ENCODE data around the gene MACROH2A1.

Gene MACROH2A1

DNA sequence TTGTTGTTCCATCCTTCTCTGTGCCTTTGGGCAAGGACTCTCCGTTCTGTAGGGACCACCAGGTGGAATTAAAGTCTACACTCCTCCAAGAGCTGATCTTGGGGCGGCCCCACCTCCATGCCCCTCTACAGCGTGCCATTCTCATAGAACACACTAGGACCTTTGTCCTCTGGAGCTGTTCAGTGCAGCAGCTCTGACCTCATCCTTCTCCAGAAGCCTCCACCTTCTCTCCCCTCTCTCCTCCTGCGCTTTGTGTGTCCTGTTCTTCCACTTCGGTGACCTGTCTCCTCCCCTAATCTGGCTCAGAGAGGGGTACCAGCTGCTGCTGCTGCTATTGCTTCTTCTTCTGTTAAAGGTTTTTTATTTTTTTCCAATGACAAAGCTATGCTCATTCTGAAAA, 1.8 kb upstream of the MACROH2A1 start (continued):
- TF ChIP-seq, protein P1, sequence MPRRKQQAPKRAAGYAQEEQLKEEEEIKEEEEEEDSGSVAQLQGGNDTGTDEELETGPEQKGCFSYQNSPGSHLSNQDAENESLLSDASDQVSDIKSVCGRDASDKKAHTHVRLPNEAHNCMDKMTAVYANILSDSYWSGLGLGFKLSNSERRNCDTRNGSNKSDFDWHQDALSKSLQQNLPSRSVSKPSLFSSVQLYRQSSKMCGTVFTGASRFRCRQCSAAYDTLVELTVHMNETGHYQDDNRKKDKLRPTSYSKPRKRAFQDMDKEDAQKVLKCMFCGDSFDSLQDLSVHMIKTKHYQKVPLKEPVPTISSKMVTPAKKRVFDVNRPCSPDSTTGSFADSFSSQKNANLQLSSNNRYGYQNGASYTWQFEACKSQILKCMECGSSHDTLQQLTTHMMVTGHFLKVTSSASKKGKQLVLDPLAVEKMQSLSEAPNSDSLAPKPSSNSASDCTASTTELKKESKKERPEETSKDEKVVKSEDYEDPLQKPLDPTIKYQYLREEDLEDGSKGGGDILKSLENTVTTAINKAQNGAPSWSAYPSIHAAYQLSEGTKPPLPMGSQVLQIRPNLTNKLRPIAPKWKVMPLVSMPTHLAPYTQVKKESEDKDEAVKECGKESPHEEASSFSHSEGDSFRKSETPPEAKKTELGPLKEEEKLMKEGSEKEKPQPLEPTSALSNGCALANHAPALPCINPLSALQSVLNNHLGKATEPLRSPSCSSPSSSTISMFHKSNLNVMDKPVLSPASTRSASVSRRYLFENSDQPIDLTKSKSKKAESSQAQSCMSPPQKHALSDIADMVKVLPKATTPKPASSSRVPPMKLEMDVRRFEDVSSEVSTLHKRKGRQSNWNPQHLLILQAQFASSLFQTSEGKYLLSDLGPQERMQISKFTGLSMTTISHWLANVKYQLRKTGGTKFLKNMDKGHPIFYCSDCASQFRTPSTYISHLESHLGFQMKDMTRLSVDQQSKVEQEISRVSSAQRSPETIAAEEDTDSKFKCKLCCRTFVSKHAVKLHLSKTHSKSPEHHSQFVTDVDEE (CRISPR knock-in tag; IDR thresholded peaks at IDR 0.05) = no peak
- TF ChIP-seq RARB (CRISPR knock-in tag; IDR thresholded peaks at IDR 0.05) = no peak
- TF ChIP-seq, protein P2, sequence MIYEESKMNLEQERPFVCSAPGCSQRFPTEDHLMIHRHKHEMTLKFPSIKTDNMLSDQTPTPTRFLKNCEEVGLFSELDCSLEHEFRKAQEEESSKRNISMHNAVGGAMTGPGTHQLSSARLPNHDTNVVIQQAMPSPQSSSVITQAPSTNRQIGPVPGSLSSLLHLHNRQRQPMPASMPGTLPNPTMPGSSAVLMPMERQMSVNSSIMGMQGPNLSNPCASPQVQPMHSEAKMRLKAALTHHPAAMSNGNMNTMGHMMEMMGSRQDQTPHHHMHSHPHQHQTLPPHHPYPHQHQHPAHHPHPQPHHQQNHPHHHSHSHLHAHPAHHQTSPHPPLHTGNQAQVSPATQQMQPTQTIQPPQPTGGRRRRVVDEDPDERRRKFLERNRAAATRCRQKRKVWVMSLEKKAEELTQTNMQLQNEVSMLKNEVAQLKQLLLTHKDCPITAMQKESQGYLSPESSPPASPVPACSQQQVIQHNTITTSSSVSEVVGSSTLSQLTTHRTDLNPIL (CRISPR knock-in tag; IDR thresholded peaks at IDR 0.05; ENCODE audit: low read depth) = no peak

DNA sequence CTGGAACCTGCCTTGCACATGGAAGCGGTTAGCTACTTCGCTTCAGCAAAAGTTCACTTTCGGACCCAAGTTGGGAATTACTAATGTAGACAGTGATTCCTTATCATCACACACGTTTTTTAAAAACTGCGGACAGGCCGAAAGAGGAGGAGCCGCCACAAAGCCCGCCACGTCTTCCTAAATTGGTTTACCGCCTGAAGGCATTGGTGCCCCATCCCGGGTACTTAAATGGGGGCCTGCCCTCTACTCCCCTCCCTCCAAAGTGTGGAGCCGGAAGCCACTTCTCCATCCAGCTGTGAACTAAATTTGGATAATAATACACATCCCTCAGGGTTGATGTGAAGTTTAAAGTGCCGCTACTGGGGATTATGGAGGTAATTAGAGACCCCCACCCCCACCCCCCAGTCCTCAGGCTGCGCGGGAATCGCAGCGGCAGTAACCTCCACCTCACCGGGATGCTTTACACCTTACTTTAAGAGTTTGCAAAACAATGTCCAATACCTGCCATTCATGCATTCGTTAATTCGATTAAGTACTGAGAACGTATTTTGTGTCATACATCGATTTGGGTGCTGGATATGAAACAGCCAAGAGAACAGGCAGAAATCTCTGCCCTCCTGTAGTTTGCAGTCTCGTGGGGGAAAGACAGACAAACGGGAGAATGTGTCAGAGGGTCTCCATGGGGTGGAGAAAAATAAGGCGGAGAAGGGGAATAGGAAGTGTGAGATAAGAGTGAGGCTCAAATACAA, 937 bp upstream of the MACROH2A1 start:
- no peak for TF ChIP-seq SNAI2 (CRISPR knock-in tag; IDR thresholded peaks at IDR 0.05)
- no peak for TF ChIP-seq PPARA (CRISPR knock-in tag; IDR thresholded peaks at IDR 0.05; ENCODE audit: borderline replicate concordance)
- no peak for TF ChIP-seq ZNF8 (CRISPR knock-in tag; IDR thresholded peaks at IDR 0.05)
- TF ChIP-seq TCF4 (CRISPR knock-in tag; IDR thresholded peaks at IDR 0.05; ENCODE audit: borderline replicate concordance) = no peak
- no peak for TF ChIP-seq ISL1 (CRISPR knock-in tag; IDR thresholded peaks at IDR 0.05)
- TF ChIP-seq ZNF70 (CRISPR knock-in tag; IDR thresholded peaks at IDR 0.05) = no peak
- TF ChIP-seq, protein P1 (CRISPR knock-in tag; IDR thresholded peaks at IDR 0.05) = no peak
- no peak for ATAC-seq

DNA sequence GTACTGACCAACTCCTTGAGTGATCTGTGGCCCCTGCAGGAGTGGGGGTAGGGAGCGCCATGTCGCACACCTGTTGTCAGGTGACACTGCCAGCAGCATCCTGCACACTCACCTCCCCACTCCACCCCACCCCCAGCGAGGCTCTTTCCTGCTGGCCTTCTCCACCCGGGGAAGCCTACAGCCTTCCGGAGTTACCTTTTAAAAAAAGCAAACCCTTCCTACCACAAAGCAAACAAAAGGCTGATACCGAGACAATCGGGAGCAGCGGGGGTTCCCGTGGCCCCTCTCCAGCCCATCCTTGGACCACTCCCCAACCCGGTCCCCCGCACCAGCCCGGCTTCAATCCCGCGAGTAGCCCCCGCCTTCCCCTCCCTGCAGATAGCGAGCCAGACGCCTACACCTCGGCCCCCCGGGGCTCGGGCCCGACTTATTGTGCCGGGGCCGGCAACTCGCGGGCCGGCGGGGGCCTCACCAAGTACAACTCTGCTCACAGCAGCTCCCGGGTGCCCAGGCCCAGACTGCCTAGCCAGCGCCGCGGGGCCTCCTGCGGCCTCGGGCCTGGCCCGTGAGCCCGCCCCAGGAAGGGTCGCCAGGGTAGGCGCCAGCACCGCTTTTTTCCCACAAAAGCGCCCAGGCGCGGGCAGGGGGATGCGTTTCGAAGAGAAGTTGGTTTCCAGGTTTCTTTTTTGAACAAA, 724 bp downstream of the MACROH2A1 start:
- ATAC-seq = peak; percentile 69
- no peak for TF ChIP-seq GLIS3 (CRISPR knock-in tag; IDR thresholded peaks at IDR 0.05)
- TF ChIP-seq, protein P3, sequence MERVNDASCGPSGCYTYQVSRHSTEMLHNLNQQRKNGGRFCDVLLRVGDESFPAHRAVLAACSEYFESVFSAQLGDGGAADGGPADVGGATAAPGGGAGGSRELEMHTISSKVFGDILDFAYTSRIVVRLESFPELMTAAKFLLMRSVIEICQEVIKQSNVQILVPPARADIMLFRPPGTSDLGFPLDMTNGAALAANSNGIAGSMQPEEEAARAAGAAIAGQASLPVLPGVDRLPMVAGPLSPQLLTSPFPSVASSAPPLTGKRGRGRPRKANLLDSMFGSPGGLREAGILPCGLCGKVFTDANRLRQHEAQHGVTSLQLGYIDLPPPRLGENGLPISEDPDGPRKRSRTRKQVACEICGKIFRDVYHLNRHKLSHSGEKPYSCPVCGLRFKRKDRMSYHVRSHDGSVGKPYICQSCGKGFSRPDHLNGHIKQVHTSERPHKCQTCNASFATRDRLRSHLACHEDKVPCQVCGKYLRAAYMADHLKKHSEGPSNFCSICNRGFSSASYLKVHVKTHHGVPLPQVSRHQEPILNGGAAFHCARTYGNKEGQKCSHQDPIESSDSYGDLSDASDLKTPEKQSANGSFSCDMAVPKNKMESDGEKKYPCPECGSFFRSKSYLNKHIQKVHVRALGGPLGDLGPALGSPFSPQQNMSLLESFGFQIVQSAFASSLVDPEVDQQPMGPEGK (CRISPR knock-in tag; IDR thresholded peaks at IDR 0.05; ENCODE audit: borderline replicate concordance) = peak; percentile 15; the same call in 1 of the 2 replicates

DNA sequence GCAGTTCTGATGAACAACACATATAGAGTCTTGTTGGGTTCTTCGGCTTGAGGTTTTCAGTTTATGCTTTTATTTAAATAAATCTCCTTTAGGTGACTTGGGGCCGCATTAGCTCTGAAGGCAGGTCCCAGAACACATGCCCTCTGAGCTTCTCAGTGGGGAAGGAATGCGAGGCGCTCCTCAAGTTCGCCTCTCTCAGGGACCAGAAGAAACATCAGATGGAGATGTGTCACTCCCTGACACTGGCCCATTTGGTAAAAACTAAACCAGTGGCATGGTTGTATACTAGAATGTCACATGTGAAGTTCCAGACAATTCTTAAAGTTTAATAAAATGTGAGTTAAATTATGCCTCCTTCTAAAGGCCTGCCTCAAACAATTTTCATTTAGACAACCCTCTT, 1.9 kb downstream of the MACROH2A1 start:
- TF ChIP-seq SNAI2 (CRISPR knock-in tag; IDR thresholded peaks at IDR 0.05) (no peak), ZFP3 (CRISPR knock-in tag; IDR thresholded peaks at IDR 0.05) (no peak), BACH2 (CRISPR knock-in tag; IDR thresholded peaks at IDR 0.05; ENCODE audit: borderline replicate concordance) (no peak), ZNF8 (CRISPR knock-in tag; IDR thresholded peaks at IDR 0.05) (no peak), PPARA (CRISPR knock-in tag; IDR thresholded peaks at IDR 0.05; ENCODE audit: borderline replicate concordance) (no peak), ZFP30 (CRISPR knock-in tag; IDR thresholded peaks at IDR 0.05) (no peak), ZC3H10 (CRISPR knock-in tag; IDR thresholded peaks at IDR 0.05) (no peak), ZNF70 (CRISPR knock-in tag; IDR thresholded peaks at IDR 0.05) (no peak), CSDC2 (CRISPR knock-in tag; IDR thresholded peaks at IDR 0.05) (no peak), GLIS3 (CRISPR knock-in tag; IDR thresholded peaks at IDR 0.05) (no peak), TCF4 (CRISPR knock-in tag; IDR thresholded peaks at IDR 0.05; ENCODE audit: borderline replicate concordance) (no peak)
- TF ChIP-seq, protein P1 (CRISPR knock-in tag; IDR thresholded peaks at IDR 0.05) = no peak
- TF ChIP-seq, protein P2 (CRISPR knock-in tag; IDR thresholded peaks at IDR 0.05; ENCODE audit: low read depth) = no peak
- TF ChIP-seq, protein P4, sequence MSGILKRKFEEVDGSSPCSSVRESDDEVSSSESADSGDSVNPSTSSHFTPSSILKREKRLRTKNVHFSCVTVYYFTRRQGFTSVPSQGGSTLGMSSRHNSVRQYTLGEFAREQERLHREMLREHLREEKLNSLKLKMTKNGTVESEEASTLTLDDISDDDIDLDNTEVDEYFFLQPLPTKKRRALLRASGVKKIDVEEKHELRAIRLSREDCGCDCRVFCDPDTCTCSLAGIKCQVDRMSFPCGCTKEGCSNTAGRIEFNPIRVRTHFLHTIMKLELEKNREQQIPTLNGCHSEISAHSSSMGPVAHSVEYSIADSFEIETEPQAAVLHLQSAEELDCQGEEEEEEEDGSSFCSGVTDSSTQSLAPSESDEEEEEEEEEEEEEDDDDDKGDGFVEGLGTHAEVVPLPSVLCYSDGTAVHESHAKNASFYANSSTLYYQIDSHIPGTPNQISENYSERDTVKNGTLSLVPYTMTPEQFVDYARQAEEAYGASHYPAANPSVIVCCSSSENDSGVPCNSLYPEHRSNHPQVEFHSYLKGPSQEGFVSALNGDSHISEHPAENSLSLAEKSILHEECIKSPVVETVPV (CRISPR knock-in tag; IDR thresholded peaks at IDR 0.05) = no peak
- no peak for ATAC-seq

Data from SK-N-SH treated with all-trans-retinoic acid at 6 μM for 48 hours (cell line).